HG02798 (cell line): Measurements from ENCODE around the gene EPN2.
"Not testable (repeated sequence)": the region's sequence is repeated elsewhere in the genome, so short reads cannot be mapped to it uniquely, and the experiment has no call there.

Experiments
- ATAC-seq: cut with Tn5 transposase; IDR thresholded peaks from one replicate; pipeline ENCODE4 v1.9.1; 2021; ENCODE audit warnings: mild to moderate bottlenecking; ENCODE audit not compliant: unreplicated experiment, poor library complexity

EPN2 gene

DNA sequence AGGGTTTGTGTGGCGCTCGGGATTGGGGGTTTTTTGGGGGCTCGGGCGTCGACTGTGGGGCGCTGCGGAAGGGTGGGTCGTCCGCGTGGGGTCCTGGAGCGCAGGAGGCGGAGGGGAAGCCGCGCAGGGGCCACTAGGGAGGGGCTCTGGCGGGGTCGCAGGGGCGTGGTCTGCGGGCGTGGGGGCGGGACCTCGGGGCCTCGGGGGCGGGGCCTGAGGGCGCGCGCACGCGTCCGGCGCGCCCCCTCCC is at the start of gene EPN2:
Gene EPN2 (plus strand): TSS at position 228 of the 250 bp plus-strand sequence. CDS start 45,754 bp downstream, outside the sequence.
- not testable (repeated sequence) for ATAC-seq

DNA sequence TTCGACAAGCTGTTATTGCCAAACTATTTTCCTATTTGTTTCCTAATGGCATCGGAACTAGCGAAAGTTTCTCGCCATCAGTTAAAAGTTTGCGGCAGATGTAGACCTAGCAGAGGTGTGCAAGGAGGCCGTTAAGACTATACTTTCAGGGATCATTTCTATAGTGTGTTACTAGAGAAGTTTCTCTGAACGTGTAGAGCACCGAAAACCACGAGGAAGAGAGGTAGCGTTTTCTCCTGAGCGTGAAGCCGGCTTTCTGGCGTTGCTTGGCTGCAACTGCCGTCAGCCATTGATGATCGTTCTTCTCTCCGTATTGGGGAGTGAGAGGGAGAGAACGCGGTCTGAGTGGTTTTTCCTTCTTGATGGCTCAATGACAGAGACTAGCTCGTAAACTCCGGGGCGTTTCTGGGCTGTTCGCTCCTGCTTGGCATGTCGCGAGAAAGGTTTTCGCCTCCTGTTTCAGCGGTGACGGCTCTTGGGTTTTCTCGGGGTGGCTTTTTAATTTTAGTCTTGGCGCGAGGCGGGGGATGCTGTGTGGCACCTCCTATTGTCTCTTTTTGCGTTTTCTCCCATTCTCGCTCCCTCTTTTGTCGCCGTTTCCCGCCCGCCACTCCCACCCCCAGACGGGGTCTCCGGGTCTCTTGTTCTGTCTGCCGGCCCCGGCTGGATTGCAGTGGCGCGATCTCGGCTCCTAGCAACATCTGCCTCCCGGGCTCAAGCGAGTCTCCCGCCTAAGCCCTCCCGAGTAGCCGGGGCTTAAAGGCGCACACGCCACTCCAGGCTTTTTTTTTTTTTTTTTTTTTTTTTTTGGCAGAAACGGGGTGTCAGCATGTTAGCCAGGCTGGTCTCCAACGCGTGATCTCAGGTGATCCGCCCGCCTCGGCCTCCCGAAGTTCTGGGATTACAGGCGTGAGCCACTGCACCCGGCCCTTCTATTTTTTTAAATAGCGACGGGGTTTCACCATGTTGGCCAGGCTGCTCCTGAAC is 49.0 kb upstream of the EPN2 start:
- peak; percentile 35 for ATAC-seq

DNA sequence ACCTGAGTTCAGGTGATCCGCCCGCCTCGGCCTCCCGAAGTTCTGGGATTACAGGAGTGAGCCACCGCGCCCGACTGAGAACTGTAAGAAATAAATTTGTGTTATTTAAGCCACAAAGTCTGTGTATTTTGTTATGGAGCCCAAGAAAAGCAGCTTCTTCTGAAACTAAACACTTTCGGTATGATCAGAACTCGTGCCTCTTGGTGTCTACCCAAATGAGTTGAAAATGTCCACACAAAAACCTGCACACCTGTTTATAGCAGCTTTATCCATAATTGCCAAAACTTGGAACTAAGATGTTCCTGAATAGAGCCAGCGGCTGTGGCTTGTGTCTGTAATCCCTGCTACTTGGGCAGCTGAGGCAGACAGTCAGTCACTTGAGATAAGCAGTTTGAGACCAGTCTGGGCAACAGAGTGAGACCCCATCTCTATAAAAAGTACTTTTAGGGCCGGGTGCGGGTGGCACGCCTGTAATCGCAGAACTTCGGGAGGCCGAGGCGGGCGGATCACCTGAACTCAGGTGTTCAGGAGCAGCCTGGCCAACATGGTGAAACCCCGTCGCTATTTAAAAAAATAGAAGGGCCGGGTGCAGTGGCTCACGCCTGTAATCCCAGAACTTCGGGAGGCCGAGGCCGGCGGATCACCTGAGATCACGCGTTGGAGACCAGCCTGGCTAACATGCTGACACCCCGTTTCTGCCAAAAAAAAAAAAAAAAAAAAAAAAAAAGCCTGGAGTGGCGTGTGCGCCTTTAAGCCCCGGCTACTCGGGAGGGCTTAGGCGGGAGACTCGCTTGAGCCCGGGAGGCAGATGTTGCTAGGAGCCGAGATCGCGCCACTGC is 48.1 kb upstream of the EPN2 start:
- ATAC-seq, result peak; percentile 75

DNA sequence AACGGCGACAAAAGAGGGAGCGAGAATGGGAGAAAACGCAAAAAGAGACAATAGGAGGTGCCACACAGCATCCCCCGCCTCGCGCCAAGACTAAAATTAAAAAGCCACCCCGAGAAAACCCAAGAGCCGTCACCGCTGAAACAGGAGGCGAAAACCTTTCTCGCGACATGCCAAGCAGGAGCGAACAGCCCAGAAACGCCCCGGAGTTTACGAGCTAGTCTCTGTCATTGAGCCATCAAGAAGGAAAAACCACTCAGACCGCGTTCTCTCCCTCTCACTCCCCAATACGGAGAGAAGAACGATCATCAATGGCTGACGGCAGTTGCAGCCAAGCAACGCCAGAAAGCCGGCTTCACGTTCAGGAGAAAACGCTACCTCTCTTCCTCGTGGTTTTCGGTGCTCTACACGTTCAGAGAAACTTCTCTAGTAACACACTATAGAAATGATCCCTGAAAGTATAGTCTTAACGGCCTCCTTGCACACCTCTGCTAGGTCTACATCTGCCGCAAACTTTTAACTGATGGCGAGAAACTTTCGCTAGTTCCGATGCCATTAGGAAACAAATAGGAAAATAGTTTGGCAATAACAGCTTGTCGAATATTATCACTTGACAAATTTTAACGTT is 47.3 kb upstream of the EPN2 start:
- ATAC-seq, result not testable (repeated sequence)

DNA sequence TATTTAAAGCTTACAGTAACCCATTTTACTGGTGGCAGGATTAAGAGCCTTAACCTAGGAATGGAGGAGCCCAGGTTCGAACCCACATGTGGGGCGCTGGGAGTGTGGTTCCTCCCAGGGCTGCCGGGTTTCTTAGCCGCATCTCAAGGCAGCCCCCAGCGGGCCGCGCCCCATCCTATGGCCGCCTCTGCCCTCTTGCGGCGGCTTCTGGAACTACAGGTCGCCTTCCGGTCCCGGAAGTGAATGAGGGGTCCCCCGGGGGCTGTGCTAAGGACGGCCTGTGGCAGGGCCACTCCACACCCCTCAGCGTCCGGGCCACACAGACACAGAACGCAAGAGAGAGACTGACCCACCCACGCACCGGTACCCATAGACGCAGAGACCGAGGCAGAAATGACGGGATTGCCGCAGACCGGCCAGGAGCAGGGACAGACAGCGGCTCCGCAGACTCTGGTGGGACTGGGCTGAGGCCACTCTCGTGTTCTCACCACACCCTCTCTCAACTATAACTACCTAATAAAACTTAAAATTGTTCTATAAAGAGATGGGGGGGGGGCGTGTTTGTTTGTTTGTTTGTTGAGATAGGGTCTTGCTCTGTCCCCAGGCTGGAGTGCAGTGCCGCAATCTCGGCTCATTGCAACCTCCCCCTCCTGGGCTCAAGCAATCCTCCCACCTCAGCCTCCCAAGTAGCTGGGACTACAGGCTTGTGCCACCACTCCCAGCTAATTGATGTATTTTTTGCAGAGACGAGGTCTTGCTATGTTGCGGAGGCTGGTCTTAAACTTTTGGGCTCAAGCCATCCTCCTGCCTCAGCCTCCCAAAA is 40.6 kb upstream of the EPN2 start:
- peak; percentile 90 for ATAC-seq

DNA sequence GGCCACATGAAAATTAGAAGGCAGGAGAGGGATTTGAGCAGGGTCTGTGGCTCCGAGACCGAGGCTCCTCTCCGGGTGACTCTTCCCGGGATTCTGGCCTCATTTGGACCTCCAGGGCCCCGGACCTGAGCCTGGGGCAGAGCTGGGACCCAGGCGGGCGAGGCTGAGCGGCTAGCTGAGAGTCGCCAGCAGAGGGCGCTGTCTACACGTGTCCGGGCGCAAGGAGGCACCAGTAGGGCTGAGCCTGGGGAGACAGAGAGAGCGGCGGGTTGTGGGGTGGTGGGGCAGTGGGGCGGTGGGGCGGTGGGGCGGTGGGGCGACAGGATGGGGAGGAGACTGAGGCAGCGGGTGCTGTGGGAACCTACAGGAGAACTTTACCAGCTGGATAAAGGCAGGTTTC is 34.7 kb upstream of the EPN2 start:
- ATAC-seq, result peak; percentile 79

DNA sequence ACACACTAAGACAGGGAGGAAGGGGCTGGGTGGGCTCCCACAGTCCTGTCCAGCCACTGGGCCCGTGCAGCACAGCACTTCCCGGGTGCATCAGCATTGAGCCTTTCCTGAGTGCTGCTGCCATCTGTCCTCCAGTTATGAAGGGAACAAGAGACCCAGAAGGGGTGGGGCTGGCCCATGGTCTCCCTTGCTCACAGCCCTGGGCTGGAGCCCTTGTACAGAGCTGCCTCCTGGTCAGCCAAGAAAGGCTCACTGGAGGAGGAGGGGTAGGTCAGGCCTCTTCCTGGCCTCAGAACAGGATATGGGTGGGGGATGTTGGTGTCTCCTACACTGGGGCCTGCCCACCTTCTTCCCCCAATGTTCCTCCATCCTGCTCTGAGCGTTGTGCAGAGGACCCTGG is 33.7 kb upstream of the EPN2 start:
- not testable (repeated sequence) for ATAC-seq

DNA sequence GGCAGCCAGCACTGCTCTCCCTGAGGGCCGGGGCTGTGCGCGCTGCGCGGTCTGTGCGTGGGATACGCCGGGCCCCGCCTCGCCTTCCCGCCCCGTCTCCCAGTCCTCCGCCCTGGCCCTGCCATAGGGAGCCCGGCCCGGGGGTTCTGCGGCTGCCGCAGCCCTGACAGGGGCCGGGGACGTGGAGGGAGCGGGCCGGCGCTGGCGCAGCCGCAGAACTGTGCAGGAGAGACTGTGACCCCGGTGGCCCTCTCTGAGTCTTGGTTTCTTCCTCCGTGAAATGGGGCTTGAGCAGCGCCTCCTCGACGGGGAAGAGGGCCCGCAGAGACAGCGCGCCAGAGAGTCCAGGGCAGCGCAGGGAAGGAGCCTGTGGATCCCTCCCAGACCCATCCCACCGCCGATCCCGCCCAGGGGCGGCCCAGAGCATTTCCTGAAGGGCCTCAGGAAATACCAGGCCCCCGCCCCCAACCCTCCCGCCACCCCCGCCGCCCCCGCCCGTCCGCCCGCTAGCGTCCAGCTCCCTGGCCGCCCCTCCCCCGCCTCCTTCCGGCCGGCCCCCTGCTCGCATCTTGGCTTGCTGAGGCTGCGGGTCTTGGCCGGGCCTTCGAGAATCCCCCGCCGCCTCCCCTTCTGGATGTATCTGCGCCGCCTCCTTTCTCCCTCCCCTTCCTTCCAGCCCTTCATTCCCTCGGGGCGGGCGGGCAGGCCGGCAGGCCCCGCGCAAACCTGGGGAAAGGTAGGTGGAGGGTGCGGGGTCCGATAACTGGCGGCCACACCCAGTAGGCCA is 21.9 kb upstream of the EPN2 start:
- not testable (repeated sequence) for ATAC-seq

DNA sequence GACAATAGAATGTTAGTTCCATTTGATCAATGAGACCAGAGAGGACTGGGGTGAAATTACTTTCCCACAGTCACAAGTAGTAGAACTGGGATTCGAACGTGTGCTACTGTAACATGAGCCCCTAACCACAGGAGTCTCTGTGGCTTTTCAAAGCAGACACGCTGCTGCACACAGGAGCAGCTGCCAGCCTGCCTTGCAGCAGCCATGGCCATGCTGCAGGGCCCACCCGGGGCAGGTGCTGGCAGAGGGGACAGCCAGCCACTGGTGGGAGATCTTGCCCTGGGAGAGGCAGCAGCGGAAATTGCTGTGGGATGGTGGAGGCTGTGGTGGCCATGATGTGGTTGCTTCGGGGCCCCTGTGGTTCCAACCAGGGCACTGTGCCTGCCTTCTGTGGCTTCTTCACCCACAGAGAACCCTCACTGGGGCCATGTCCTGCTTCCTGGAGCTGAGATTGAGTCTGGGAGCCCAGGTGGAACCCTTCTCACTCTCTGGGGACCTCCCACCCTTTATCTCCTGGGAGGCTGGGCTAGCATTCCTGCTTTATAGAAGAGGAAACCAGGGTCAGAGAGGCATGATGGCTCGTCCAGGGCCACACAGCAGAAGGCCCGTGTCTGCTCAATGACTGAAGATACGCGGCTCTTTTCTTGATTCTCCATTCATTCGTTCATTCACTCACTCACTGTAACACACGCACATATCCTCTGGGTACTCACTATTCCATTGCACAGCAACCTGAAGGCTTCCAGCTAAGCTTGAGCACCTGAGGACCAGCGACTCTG is 20.8 kb upstream of the EPN2 start:
- ATAC-seq, result peak; percentile 40

DNA sequence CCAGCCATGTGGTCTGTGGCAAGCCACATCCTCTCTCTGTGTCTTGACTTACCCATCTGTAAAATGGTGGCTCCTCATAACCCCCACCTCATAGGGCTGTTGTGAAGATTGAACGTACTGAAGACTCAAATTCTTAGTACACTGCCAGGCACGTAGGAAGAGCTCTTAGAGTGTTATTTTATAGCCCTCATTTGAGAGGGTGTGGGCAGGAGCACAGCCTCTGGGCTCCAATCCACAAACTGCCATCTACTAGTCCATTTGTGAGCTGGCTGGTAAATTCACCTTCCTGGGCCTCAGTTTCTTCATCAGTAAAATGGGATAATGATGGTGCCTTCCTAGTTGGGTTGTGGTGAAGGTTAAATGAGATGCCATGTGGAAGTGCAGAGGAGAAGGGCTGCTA is 18.3 kb upstream of the EPN2 start:
- not testable (repeated sequence) for ATAC-seq

DNA sequence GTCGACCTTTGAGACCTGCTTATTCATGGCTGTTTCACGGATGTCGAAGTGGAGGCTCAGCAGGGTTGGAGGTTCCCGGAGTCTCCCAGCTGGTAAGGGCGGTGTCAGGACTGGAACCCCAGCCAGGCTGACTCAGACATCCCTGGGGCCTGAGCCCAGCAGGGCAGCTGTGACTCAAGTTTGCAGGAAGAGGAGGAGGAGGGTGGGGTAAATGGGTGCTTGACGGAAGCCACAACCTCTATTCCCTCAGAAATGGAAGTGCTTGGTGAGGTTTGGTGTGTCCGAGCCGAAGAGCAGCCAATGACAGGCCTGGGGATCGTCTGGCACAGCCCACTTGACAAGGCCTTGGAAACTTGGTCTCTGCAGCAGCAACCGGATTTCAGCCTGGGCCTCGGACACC is 17.8 kb upstream of the EPN2 start:
- ATAC-seq, result not testable (repeated sequence)

DNA sequence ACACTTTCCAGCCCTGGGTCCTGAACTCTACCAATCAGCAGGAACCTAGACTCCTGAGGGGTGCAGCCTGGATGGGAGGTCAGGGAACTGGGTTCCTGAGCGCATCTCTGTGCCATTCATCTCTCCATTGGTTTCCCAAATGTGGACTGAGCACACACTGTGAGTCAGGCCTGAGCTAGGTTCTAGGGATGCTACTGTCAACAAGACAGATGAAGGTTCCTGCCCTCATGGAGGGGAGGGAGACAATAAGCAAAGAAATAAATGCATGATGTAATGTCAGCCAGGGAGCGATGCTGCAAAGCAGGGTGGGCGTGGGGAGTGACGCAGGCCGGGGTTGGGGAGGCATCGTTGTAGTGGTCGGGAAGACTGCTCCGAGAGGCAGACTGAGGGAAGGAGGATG is 17.0 kb upstream of the EPN2 start:
- not testable (repeated sequence) for ATAC-seq

DNA sequence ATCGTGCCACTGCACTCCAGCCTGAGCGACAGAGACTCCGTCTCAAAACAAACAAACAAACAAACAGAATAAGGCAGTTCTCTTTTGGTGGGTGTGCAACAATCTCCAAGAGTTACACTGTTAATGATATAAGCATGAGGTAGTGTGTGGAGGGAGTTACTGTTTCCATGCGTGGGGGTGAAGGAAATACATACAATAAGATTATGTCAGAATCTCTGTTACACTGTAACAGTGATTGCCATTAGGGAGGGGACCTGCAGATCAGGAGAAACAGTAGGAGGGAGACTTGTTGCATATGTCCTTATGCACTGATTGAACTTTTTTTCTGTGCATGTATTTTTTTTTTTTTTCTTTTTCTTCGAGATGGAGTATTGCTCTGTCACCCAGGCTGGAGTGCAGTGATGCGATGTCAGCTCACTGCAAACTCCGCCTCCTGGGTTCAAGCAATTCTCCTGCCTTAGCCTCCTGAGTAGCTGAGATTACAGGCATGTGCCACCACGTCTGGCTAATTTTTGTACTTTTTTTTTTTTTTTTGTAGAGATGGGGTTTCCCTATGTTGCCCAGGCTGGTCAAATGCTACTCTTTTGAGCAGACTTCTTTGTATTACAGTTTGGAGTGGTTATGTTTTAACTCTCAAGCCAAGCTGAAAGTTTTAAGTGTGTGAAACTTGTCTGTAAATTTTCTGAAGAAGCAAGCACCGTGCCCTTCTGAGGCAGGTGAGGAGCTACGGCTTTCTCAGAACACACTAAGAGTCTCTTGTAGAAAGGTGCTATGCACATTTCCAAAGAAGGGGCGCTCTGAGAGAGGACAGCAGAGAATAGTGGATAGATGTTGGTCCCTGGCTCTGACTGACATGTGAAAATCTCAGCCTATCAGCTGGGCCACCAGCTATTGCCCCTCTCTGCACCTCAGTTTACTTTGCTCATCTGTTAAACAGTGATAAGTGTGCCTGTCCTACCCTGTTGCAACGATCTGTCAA is 10.3 kb upstream of the EPN2 start:
- not testable (repeated sequence) for ATAC-seq

DNA sequence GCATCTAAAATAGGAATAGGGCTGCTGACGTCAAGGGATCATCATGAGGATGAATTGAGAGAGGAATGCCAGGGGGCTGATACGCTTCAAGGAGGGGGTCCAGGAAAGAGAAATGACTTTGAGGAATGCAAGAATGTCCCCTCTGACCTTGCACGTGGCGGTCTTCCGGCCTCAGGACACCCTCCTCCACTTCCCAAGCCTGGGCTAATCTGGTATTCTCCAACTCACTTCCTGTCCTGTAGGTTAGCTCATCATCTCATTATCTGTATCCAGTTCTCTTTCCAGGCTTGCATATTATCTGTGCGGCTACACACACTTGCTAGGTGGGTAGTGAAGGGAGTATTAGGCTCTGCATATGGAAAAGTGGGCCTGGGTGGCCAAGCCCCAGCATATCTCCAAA is 2.5 kb upstream of the EPN2 start:
- not testable (repeated sequence) for ATAC-seq

DNA sequence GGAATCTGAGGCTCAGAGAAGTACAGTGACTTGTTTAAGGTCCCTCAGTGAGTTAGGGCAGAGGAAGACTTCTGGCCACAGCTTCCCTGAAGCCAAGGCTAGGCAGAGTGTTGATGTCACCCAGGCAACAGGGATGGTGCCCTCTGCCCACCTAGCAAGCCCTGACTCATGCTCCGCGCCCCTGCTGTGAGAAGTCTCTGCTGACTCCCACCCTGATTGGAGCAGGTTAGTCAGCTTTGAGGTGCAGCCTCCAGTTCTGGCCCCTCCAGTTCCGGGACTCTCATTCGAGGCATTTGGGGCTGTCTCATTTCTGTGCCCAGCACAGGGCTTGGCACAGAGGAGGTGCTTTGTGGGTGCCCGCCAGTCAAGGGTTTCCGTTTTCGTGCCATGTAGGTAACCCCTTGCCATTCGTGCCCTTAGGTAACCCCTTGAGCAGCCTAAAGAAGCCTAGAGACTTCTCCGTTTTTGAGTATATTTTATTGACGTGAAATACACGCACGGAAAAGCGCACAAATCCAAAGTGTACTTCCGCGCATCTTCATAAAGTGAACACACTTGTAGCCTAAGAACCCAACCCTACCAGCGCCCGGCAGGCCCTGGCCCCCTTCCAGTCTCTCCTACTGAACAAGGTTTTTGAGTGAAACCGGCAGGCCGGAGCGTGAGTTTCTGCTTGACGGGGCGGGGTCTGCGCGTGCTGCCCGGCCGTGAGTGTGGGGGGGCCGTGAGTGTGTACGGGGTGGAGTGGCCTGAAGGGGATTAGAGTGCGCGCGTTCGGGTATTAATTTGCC is 621 bp upstream of the EPN2 start:
- peak; percentile 38 for ATAC-seq

DNA sequence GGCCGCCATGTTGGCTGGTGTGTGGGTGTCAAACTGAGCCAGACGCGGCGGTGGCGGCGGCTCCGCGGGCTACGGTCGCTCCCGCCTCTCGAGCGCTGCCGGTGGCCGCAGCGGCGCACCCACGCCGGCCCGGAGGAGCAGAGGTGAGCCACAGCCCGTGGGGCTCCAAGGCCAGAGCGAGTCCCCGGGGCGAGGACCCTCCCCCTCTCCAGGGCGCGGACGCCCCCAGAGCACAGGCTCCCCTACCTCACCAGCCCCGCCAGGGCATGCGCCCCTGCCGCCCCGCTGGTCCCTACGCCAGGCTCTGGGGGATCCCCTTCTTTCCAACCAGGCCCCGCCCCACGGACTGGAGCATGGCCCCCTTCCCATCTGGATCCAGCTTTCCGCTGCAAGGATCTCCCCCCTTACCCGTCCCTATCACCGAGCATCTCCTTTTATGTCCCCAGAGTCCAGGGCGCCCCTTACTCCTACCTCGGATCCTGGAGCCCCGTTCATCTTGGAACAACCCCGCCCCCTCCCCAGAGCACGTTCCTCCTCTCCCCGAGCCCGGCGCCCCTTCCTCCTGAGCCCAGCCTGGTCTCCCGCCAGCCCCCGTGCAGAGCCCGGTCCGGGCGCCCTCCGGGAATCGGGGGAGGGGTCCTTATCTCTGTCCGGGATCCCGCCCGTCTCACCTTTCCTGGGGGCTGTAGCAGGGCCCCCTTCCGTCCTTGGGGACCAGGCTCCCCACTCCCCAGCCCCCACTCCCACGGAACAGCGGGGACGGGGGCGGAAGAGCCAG is 412 bp downstream of the EPN2 start:
- ATAC-seq, result peak; percentile 73
